K562 treated with DMSO at 1 percent for 24 hours (cell line): ENCODE data around the gene RGS11. TPM values are rescaled to one million over a fixed set of nuclear protein-coding genes. Genes with fewer than 3 reads are reported as not detected.

ENCODE experiments used
- total RNA-seq: library from RNA; unstranded; fragments of 300-600 nt; gene quantifications from 2 replicates; pipeline ENCODE4 v1.2.3, GENCODE V29; 2022; ENCODE audit warnings: low read depth; ENCODE audit not compliant: insufficient read depth

Gene RGS11
- not detected in 2 replicates for total RNA-seq

GRCh38 chr16:275786-276232 is at the start of gene RGS11:
RGS11 (minus strand) TSS chr16:275944; CDS start chr16:275911, 33 bp downstream.

GRCh38 chr16:283033-283805 is 7.5 kb upstream of the RGS11 start, which contains the start of gene PDIA2:
PDIA2 (plus strand) TSS chr16:283164; CDS start chr16:283170, 6 bp downstream.

GRCh38 chr16:280552-280951 is 4.8 kb upstream of the RGS11 start, which contains the start of gene ARHGDIG:
ARHGDIG (plus strand) TSS chr16:280591; CDS start chr16:280681, 90 bp downstream.

GRCh38 chr16:234468-235305 is 41.1 kb downstream of the RGS11 start, which contains the start of gene FAM234A:
FAM234A (plus strand) TSS chr16:234821; CDS start chr16:254414, 19,593 bp downstream.

GRCh38 chr16:228852-229730 is 46.7 kb downstream of the RGS11 start, which contains the start of gene LUC7L:
LUC7L (minus strand) TSS chr16:229449; CDS start chr16:229339, 110 bp downstream.

Other genes with a start within 250 kb of the RGS11 start
- gene POLR3K, start 222.3 kb downstream of the RGS11 start, total RNA-seq, result 35.0 and 37.9 TPM in 2 replicates
- 77.2 and 84.6 TPM in 2 replicates for gene SNRNP25, start 222.1 kb downstream of the RGS11 start, total RNA-seq
- gene RHBDF1, start 203.3 kb downstream of the RGS11 start, total RNA-seq, result 7.8 and 10.0 TPM in 2 replicates
- 137 and 140 TPM in 2 replicates for gene MPG, start 197.7 kb downstream of the RGS11 start, total RNA-seq
- gene NPRL3, start 137.3 kb downstream of the RGS11 start, total RNA-seq, result 57.2 and 57.4 TPM in 2 replicates
- 91.3 and 104 TPM in 2 replicates for gene HBZ, start 123.3 kb downstream of the RGS11 start, total RNA-seq
- gene HBM, start 110.0 kb downstream of the RGS11 start, total RNA-seq, result not detected in 2 replicates
- gene HBA2, start 103.1 kb downstream of the RGS11 start, total RNA-seq, result 164 and 196 TPM in 2 replicates
- gene HBA1, start 99.3 kb downstream of the RGS11 start, total RNA-seq, result 610 and 805 TPM in 2 replicates
- 62.5 and 62.7 TPM in 2 replicates for gene HBQ1, start 95.5 kb downstream of the RGS11 start, total RNA-seq
- gene LUC7L, start 46.5 kb downstream of the RGS11 start, total RNA-seq, result 32.0 and 39.7 TPM in 2 replicates
- gene FAM234A, start 41.1 kb downstream of the RGS11 start, total RNA-seq, result 121 and 124 TPM in 2 replicates
- gene ARHGDIG, start 4.6 kb upstream of the RGS11 start, total RNA-seq, result not detected in 2 replicates
- not detected in 2 replicates for gene PDIA2, start 7.2 kb upstream of the RGS11 start, total RNA-seq
- 43.7 and 44.5 TPM in 2 replicates for gene AXIN1, start 76.8 kb upstream of the RGS11 start, total RNA-seq
- gene MRPL28, start 94.6 kb upstream of the RGS11 start, total RNA-seq, result 122 and 140 TPM in 2 replicates
- gene PGAP6, start 106.0 kb upstream of the RGS11 start, total RNA-seq, result 124 and 139 TPM in 2 replicates
- gene NME4, start 121.3 kb upstream of the RGS11 start, total RNA-seq, result 154 and 165 TPM in 2 replicates
- 56.3 and 58.3 TPM in 2 replicates for gene DECR2, start 125.9 kb upstream of the RGS11 start, total RNA-seq
- 25.0 and 30.8 TPM in 2 replicates for gene RAB11FIP3, start 149.7 kb upstream of the RGS11 start, total RNA-seq